ENCODE measurements around the gene NAIF1.

The NAIF1 gene

DNA sequence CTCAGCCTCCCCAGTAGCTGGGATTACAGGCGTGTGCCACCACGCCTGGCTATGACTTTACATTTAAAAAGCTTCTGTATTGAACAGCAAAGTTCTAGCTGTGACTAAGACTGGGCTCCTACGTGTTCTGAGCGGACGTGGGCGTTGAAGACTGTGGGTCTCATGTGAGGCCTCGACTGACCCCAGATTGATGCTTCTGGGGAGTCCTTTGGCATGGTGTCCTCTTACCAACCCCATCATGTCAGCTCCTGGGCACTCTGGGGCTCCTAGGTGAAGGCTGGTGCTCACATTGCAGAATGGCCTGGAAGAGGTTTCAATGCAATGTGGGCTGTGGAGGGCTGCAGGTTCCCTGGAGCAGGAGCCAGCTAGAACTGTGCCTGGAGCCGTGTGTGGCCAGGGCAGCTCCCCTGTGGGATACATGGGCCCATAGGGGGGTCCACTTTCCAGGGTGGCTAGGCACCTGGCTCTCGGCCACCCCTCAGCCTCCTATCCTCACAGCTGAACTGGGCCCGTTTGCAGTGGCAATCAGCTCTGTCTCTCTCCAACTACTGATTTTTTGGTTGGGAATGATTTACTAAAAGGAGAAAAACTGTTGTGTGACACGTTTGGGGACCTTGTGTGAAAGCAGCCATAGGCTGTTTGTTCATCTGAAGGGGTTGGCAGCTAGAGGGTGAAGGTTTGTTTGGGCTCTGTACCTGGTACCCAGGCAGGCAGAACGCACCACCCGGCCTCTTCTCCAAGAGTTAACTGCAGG is 30.6 kb upstream of the NAIF1 start:
- ChIA-PET POLR2A (no interaction called here), CTCF (interaction anchor here (1.5 to 11.7 kb wide), 2 partner anchors 17 to 155 kb away, joined by 3 to 105 read pairs; no protein-coding TSS in a partner anchor)
- no peak for DNase-seq (ENCODE audit: extremely low spot score)
- TF ChIP-seq CTCF (IDR thresholded peaks at IDR 0.05; ENCODE audit: control extremely low read depth, extremely low read depth, low read depth, missing control alignments): no peak

DNA sequence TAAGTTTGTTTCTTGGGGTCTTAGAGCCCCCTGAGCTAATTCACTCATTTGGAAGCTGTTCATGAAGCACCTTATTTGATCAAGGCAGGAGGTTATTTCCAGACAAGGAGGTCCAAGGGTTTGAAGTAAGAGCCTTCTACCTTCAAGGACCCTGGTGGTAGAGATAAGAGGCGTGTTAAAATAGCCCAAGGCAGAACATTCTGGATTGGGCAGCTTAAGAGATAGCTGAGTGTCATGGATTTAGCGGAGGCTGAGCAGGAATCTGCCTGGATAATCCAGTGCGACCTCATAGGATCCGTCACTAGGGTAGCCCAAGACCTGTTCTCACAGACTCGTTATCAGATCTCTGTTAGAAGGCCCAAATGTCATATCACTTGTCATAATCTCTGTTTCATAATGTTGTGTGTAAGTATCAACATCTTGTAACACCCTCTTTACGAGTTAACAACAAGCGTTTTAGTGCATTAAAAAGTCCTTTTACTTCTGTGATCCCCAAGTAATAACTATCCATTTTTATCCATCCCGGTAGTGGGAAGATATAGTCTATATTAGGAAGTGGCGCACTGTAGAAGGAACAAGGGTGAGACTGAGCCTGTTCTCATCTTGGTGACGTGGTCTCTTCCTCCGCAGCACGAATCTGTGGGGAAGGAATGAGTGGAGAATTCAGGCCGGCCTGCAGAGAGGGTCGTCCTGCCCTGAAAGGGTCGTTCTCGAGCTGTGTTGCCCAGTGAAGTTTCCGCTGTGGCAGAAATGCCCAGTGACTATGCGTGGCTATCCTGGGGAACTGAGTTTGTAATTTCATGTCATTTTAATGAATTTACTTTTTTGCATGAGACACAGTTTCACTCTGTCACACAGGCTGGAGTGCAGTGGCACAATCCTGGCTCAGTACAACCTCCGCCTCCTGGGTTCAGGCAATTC is 29.8 kb upstream of the NAIF1 start:
- POLR2A ChIA-PET: no interaction called here

DNA sequence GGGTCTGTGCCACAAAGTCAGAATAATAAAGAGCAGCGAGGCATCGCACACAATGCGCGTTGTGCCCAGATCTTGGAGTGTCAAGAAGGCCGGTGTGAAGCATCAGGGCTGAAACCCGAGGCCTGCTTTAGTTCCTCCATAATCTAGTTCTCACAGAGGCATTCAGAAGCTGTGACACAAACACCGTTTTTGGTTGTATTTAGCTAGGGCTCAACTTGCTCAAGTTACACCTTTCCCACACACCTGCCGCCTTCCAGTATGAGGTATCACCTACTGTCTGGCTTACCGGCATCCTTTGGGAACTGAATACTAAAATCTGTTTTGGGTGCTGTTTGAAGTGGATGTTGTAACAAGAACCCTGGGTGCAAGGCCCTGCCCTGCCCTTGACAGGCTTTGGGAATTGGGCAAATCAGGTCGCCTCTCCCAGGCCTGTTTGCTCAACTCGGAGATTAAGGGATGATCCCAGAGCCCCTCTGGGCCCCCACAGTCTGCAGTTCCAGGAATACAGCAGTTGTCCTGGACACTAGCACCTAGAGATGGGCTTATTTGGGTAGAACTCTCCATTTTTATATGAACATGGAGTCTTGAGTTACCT is 27.9 kb upstream of the NAIF1 start:
- CTCF ChIA-PET: interaction anchor here (0.9 to 11.7 kb wide), 7 partner anchors 13 to 60 kb away, joined by 3 to 105 read pairs (median 5); no protein-coding TSS in a partner anchor
- DNase-seq (ENCODE audit: extremely low spot score): no peak
- no peak for TF ChIP-seq CTCF (IDR thresholded peaks at IDR 0.05; ENCODE audit: control extremely low read depth, extremely low read depth, low read depth, missing control alignments)
- POLR2A ChIA-PET: interaction anchor here (0.5 to 1.0 kb wide), 2 partner anchors 59 to 122 kb away, joined by 3 read pairs; no protein-coding TSS in a partner anchor

More for the DNA sequence above, 29.8 kb upstream of the NAIF1 start:
- no peak for TF ChIP-seq CTCF (IDR thresholded peaks at IDR 0.05; ENCODE audit: control extremely low read depth, extremely low read depth, low read depth, missing control alignments)
- CTCF ChIA-PET: interaction anchor here (11.7 kb wide), 1 partner anchor 18 kb away, joined by 105 read pairs; no protein-coding TSS in a partner anchor
- no peak for DNase-seq (ENCODE audit: extremely low spot score)

DNA sequence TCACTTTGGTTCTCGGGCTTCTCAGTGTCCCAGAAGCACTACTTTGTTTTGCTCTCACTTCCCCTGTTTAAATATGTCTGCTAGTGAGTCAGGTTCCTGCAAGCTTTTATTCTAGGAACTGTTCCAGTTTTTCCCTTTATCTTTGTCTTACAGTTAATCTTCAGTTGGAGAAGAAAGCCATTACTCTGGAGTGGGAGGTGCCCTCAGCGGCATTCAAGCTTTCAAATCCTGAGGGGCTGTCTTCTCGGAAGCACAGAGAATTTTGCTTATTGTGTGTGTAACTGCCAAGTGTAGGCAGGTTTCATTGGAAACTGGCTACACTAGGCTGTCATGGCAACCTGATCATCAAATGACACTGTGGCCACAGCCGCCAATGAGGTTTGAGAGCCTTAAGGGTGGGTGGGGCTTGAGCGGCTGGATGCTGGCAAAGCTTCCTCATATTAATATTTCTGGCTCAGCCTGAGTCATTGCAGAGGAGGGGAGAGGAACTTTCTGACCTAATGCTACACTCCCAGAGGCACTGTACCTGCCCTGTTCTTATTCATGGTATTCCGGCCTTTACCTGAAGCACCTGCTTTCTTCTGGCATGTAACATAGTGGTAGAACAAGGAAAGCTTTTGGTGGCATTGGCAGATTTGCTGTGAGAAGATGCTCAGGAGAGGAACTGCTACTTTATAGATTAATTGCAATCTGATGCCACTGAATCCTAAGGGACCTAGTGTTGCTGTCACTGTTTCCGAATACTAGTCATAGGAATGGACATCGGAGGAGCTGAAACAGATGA is 27.2 kb upstream of the NAIF1 start:
- CTCF ChIA-PET: interaction anchor here (0.9 to 11.7 kb wide), 10 partner anchors 9 to 151 kb away, joined by 3 to 105 read pairs (median 8); no protein-coding TSS in a partner anchor
- POLR2A ChIA-PET: interaction anchor here (0.5 to 1.0 kb wide), 3 partner anchors 8 to 121 kb away, joined by 3 read pairs; no protein-coding TSS in a partner anchor
- DNase-seq (ENCODE audit: extremely low spot score): peak; percentile 91
- TF ChIP-seq CTCF (IDR thresholded peaks at IDR 0.05; ENCODE audit: control extremely low read depth, extremely low read depth, low read depth, missing control alignments): no peak

- DNase-seq (ENCODE audit: extremely low spot score): no peak
- TF ChIP-seq CTCF (IDR thresholded peaks at IDR 0.05; ENCODE audit: control extremely low read depth, extremely low read depth, low read depth, missing control alignments): no peak
- CTCF ChIA-PET: interaction anchor here (0.8 to 11.7 kb wide), 9 partner anchors 8 to 150 kb away, joined by 3 to 105 read pairs (median 11); no protein-coding TSS in a partner anchor
- POLR2A ChIA-PET: no interaction called here
These were observed 25.9 kb upstream of the NAIF1 start for GRCh38 chr9:128093011-128093410.
